HepG2 (cell line): ENCODE measurements around the gene TMEM200C. TPM values are rescaled to one million over a fixed set of nuclear protein-coding genes. Genes with fewer than 3 reads are reported as not detected.

Experiments
- ATAC-seq: fragments of 200-7000 bp; cut with Tn5 transposase; 3 replicates; pipeline ENCODE4 v1.9.1; 2020; ENCODE audit warnings: mild to moderate bottlenecking, moderate library complexity
- BruUV-seq: library from RNA; stranded (reverse); fragments of 400-500 nt; replicated peaks from 2 replicates; lab custom pipeline; 2021; lab: Mats Ljungman, UMichigan
- CTCF ChIA-PET: fragments of 300-600 bp; formaldehyde crosslinking; extraction: SDS; loops from one replicate; lab custom pipeline; 2021; ENCODE audit warnings: low total read pairs, inconsistent platforms, low intra/inter-chr PET ratio; lab: Yijun Ruan, JAX
- POLR2A ChIA-PET: fragments of 350-600 bp; sonication (Branson Sonifier 250); formaldehyde crosslinking; loops from one replicate; lab custom pipeline; 2020; ENCODE audit warnings: antibody characterized with exemption, inconsistent platforms; lab: Yijun Ruan, JAX
- DNase-seq: peaks from one replicate; pipeline ENCODE4 v3.0.0-alpha.2; 2015; ENCODE audit warnings: low spot score
- FAIRE-seq: peaks from 3 replicates; lab custom pipeline; 2011; peaks lifted over from hg19 to GRCh38; lab: Jason Lieb, UNC
- H2AFZ ChIP-seq: one replicate; pipeline ENCODE4 v1.6.1; 2011; ENCODE audit warnings: low read length, inconsistent platforms
- H3K27ac ChIP-seq: fragments of 300-600 bp; 3 replicates; pipeline ENCODE4 v1.8.0; 2011; ENCODE audit warnings: mixed run types, mild to moderate bottlenecking, mixed read lengths, low read length, inconsistent platforms; ENCODE audit not compliant: insufficient read depth; ENCODE audit errors: extremely low read length
- H3K27me3 ChIP-seq, 2 experiments: fragments of 200-600 bp in 1 of 2; 2 replicates in 1 of 2; 3 replicates in 1 of 2; pipeline versions ENCODE4 v1.6.0 to v1.8.0; 2011; ENCODE audit warnings: low read length in 2 of 2, mild to moderate bottlenecking in 2 of 2, moderate library complexity in 2 of 2, inconsistent platforms in 1 of 2; ENCODE audit not compliant: insufficient read depth in 2 of 2, control insufficient read depth in 1 of 2
- H3K36me3 ChIP-seq, 2 experiments: fragments of 200-600 bp in 1 of 2; replicated peaks in 1 of 2; 2 replicates in 1 of 2; 3 replicates in 1 of 2; pipeline versions ENCODE4 v1.5.1 to v1.8.0; 2011; ENCODE audit warnings: low read length in 2 of 2, inconsistent platforms in 1 of 2; ENCODE audit not compliant: insufficient read depth in 2 of 2, control insufficient read depth in 1 of 2
- H3K4me1 ChIP-seq: 2 replicates; pipeline ENCODE4 v1.5.1; 2012; ENCODE audit warnings: low read length, inconsistent platforms; ENCODE audit not compliant: insufficient read depth
- H3K4me2 ChIP-seq: 2 replicates; pipeline ENCODE4 v1.6.0; 2011; ENCODE audit warnings: low read depth, low read length, inconsistent platforms
- H3K4me3 ChIP-seq, 3 experiments: fragments of 200-600 bp in 1 of 3; sonication (generic), shearing (Covaris generic) in 1 of 3; replicated peaks in 1 of 3; 2 replicates each; pipeline ENCODE4 v1.5.1; 2011 to 2016; ENCODE audit warnings: low read length in 3 of 3, inconsistent platforms in 2 of 3, low read depth in 2 of 3, mild to moderate bottlenecking in 2 of 3, control low read depth in 1 of 3, mixed read lengths in 1 of 3; ENCODE audit not compliant: insufficient read depth in 1 of 3
- H3K79me2 ChIP-seq: one replicate; pipeline ENCODE4 v1.6.1; 2011; ENCODE audit warnings: low read length, inconsistent platforms; ENCODE audit not compliant: insufficient read depth
- H3K9ac ChIP-seq: 2 replicates; pipeline ENCODE4 v1.6.0; 2011; ENCODE audit warnings: mild to moderate bottlenecking, low read depth, low read length, inconsistent platforms; ENCODE audit not compliant: insufficient read depth
- H3K9me3 ChIP-seq: 2 replicates; pipeline ENCODE4 v1.5.1; 2012; ENCODE audit warnings: mild to moderate bottlenecking, low read length
- H4K20me1 ChIP-seq: 2 replicates; pipeline ENCODE4 v1.6.0; 2011; ENCODE audit warnings: inconsistent platforms, mild to moderate bottlenecking, low read length, moderate library complexity; ENCODE audit not compliant: insufficient read depth
- KDM4B ChIP-seq: sonication (generic); formaldehyde crosslinking; IDR thresholded peaks from 2 replicates; pipeline ENCODE4 v1.4.0; 2020; ENCODE audit warnings: missing genetic modification reagents
- MED8 ChIP-seq: sonication (generic); formaldehyde crosslinking; IDR thresholded peaks from 2 replicates; pipeline ENCODE4 v1.8.1; 2023; ENCODE audit warnings: mild to moderate bottlenecking, missing genetic modification reagents; ENCODE audit not compliant: insufficient replicate concordance
- POGZ ChIP-seq: sonication (generic); formaldehyde crosslinking; IDR thresholded peaks from 2 replicates; pipeline ENCODE4 v1.4.0; 2020; ENCODE audit warnings: mild to moderate bottlenecking, missing genetic modification reagents
- POLR2AphosphoS5 ChIP-seq: IDR thresholded peaks from 2 replicates; pipeline ENCODE4 v1.6.1; 2012; ENCODE audit warnings: low read depth, low read length
- RBFOX2 ChIP-seq: fragments of 200-400 bp; formaldehyde crosslinking; IDR thresholded peaks from 2 replicates; pipeline ENCODE4 v1.6.1; 2017; ENCODE audit warnings: low read depth, mild to moderate bottlenecking, low read length
- SMAD3 ChIP-seq: sonication (generic); formaldehyde crosslinking; IDR thresholded peaks from 2 replicates; pipeline ENCODE4 v1.4.0; 2020; ENCODE audit warnings: missing genetic modification reagents
- SRSF4 ChIP-seq: fragments of 200-400 bp; formaldehyde crosslinking; IDR thresholded peaks from one replicate; pipeline ENCODE4 v1.6.1; 2018; ENCODE audit warnings: mild to moderate bottlenecking, low read depth, low read length, moderate library complexity; ENCODE audit not compliant: poor library complexity, severe bottlenecking
- TFAP4 ChIP-seq: sonication (generic); IDR thresholded peaks from 2 replicates; pipeline ENCODE4 v1.6.1; 2016; ENCODE audit warnings: low read depth, borderline replicate concordance
- WIZ ChIP-seq: sonication (generic); formaldehyde crosslinking; IDR thresholded peaks from 2 replicates; pipeline ENCODE4 v1.5.1; 2020; ENCODE audit warnings: mild to moderate bottlenecking, missing genetic modification reagents
- ZNF280B ChIP-seq: sonication (generic); formaldehyde crosslinking; IDR thresholded peaks from 2 replicates; pipeline ENCODE4 v1.5.0; 2020; ENCODE audit warnings: missing genetic modification reagents, mild to moderate bottlenecking, borderline replicate concordance
- ZNF318 ChIP-seq: sonication (generic); formaldehyde crosslinking; IDR thresholded peaks from 2 replicates; pipeline ENCODE4 v1.4.0; 2020; ENCODE audit warnings: mild to moderate bottlenecking, missing genetic modification reagents
- ZNF790 ChIP-seq: sonication (generic); formaldehyde crosslinking; IDR thresholded peaks from 2 replicates; pipeline ENCODE4 v1.8.0; 2022; ENCODE audit warnings: missing genetic modification reagents, mild to moderate bottlenecking, borderline replicate concordance
- WGBS: methylation state at CpG from one replicate; pipeline ENCODE4 v1.1.6; 2017; ENCODE audit warnings: low lambda C conversion rate; 5-methylcytosine and 5-hydroxymethylcytosine counted together
- in situ Hi-C: cut with HindIII; loops from 2 replicates; pipeline ENCODE4 v1.10.0; 2017; ENCODE audit warnings: low pct_unique_long_range_greater_than_20kb; ENCODE audit not compliant: extremely low pct_ligation_motif_present
- intact Hi-C: fragments of 100-400 bp; cut with micrococcal nuclease; formaldehyde crosslinking; loops from one replicate; pipeline ENCODE4 v1.10.0; 2022; ENCODE audit not compliant: unreplicated experiment
- polyA plus RNA-seq, 8 experiments: library from polyadenylated mRNA; depleted of rRNA in 3 of 8; stranded (reverse) in 7 of 8; unstranded in 1 of 8; fragments of >200 nt; fragmentation: Illumina TruSeq in 4 of 8; extraction: Trizol in 4 of 8; gene quantifications; 2 replicates each; pipeline versions ENCODE4 v1.2.1 to v1.2.3, GENCODE V29; 2011 to 2016; ENCODE audit warnings: low read depth in 4 of 8, missing spikeins in 1 of 8, mixed read lengths in 1 of 8; ENCODE audit not compliant: insufficient read depth in 1 of 8
- total RNA-seq, 5 experiments: library from RNA; depleted of rRNA; stranded (reverse); fragments of >200 nt; fragmentation: Illumina TruSeq; extraction: Trizol; gene quantifications; 2 replicates each; pipeline ENCODE4 v1.2.3, GENCODE V29; 2016; ENCODE audit warnings: low read depth in 1 of 5

Gene TMEM200C
- total and polyA plus RNA-seq, 2 of the 13 experiments (the other 11 are each of a cell fraction or from before 2014, with no cell fraction given): 0.04 TPM; not detected in 1

- DNase-seq: no peak
- intact Hi-C loops (loop anchor here (5.0 kb wide), 1 partner anchor 768 kb away; no protein-coding TSS in a partner anchor), in situ Hi-C loops (loop anchor here (5.0 kb wide), 1 partner anchor 238 kb away; no protein-coding TSS in a partner anchor)
- no peak overlapping the region for H3K4me2 ChIP-seq
- no peak for ATAC-seq
- H3K4me1 ChIP-seq: no peaks in the 10 kb centered on the region
- H4K20me1 ChIP-seq: no peaks in the 10 kb centered on the region
- no peaks in the 10 kb centered on the region for H3K9me3 ChIP-seq
- WGBS: 4% methylated on average over 4 of the region's 4 CpGs
- H3K4me3 ChIP-seq: no peak overlapping the region
- no TSS peak for BruUV-seq
- H3K27ac ChIP-seq: no peak overlapping the region
- H3K9ac ChIP-seq: no peak overlapping the region
- H3K27me3 ChIP-seq: no peaks in the 10 kb centered on the region
- FAIRE-seq: no peak
- no peak for TF ChIP-seq ZNF318 (CRISPR knock-in tag)
- no peak for TF ChIP-seq ZNF790 (CRISPR knock-in tag)
- no peak for TF ChIP-seq MED8 (CRISPR knock-in tag)
- no peak for TF ChIP-seq RBFOX2
- no peak for TF ChIP-seq ZNF280B (CRISPR knock-in tag)
- no peak for TF ChIP-seq SMAD3 (CRISPR knock-in tag)
- TF ChIP-seq POLR2AphosphoS5: no peak
- no peak for TF ChIP-seq SRSF4
- no peak for TF ChIP-seq TFAP4
- TF ChIP-seq POGZ (CRISPR knock-in tag): no peak
- TF ChIP-seq WIZ (CRISPR knock-in tag): no peak
- TF ChIP-seq KDM4B (CRISPR knock-in tag): no peak
- no peak overlapping the region for H2AFZ ChIP-seq
- no peaks in the 10 kb centered on the region for H3K79me2 ChIP-seq
- ChIA-PET CTCF (no interaction called here), POLR2A (no interaction called here)
- no peaks in the 10 kb centered on the region for H3K36me3 ChIP-seq
Measured at GRCh38 chr18:5840547-5840946, 54.8 kb downstream of the TMEM200C start.
